Measurements from ENCODE around the gene ST3GAL5. TPM values are rescaled to one million over a fixed set of nuclear protein-coding genes. Genes with fewer than 3 reads are reported as not detected.

Gene ST3GAL5
- total RNA-seq, 2 experiments from 2014 or later, result 7.4 to 11.3 TPM

GRCh38 chr2:85853499-85854165 is 35.2 kb downstream of the ST3GAL5 start:
- Histone ChIP-seq H3K79me2 (ENCODE audit: insufficient read depth, low read depth, low read length) (no peaks in the 10 kb centered on the region), H3K9me3 (ENCODE audit: low read length) (no peaks in the 10 kb centered on the region; the same call in 1 of the 2 replicates), H3K9me2 (ENCODE audit: insufficient read depth, low read length) (no peaks in the 10 kb centered on the region), H3K4me3 (ENCODE audit: low read depth, low read length, poor library complexity, severe bottlenecking) (peak overlapping the region; percentile 28), H3K36me3 (ENCODE audit: insufficient read depth, low read length) (no peaks in the 10 kb centered on the region; the same call in 1 of the 2 replicates), H3K4me2 (ENCODE audit: low read length) (peak overlapping the region; percentile 63), H3K4me1 (ENCODE audit: insufficient read depth, low read length, poor library complexity, severe bottlenecking) (peaks cover 16% of the 10 kb centered on the region), H4K20me1 (ENCODE audit: insufficient read depth, low read length) (no peaks in the 10 kb centered on the region), H3K27ac (ENCODE audit: low read depth, low read length, poor library complexity, severe bottlenecking) (peak overlapping the region; percentile 19), H2AFZ (ENCODE audit: low read length) (peak overlapping the region; percentile 94)
- DNase-seq (ENCODE audit: low spot score), result peak; percentile 33
- no peak for TF ChIP-seq EZH2phosphoT487 (IDR thresholded peaks at IDR 0.05; ENCODE audit: borderline replicate concordance, low read depth, low read length)
- no peak for TF ChIP-seq CTCF (conservative IDR thresholded peaks at IDR 0.05; ENCODE audit: low read length)
- intact Hi-C loops (cut with micrococcal nuclease; ENCODE audit: unreplicated experiment), result no loop called here
- POLR2A ChIA-PET, result interaction anchor here (0.7 kb wide), 1 partner anchor 219 kb away, joined by 3 read pairs; no protein-coding TSS in a partner anchor
- BruUV-seq (replicated peaks), result no TSS peak
- CTCF ChIA-PET (ENCODE audit: unreplicated experiment), result no interaction called here

- peaks cover 16% of the 10 kb centered on the region for H3K4me1 ChIP-seq (ENCODE audit: insufficient read depth, low read length, poor library complexity, severe bottlenecking)
- intact Hi-C loops (cut with micrococcal nuclease; ENCODE audit: unreplicated experiment), result no loop called here
- no peaks in the 10 kb centered on the region; the same call in 1 of the 2 replicates for H3K9me3 ChIP-seq (ENCODE audit: low read length)
- peak overlapping the region; percentile 19 for H3K27ac ChIP-seq (ENCODE audit: low read depth, low read length, poor library complexity, severe bottlenecking)
- no peaks in the 10 kb centered on the region for H3K9me2 ChIP-seq (ENCODE audit: insufficient read depth, low read length)
- peak overlapping the region; percentile 94 for H2AFZ ChIP-seq (ENCODE audit: low read length)
- H3K4me2 ChIP-seq (ENCODE audit: low read length), result peak overlapping the region; percentile 63
- TF ChIP-seq CTCF (conservative IDR thresholded peaks at IDR 0.05; ENCODE audit: low read length) (no peak), EZH2phosphoT487 (IDR thresholded peaks at IDR 0.05; ENCODE audit: borderline replicate concordance, low read depth, low read length) (no peak)
- CTCF ChIA-PET (ENCODE audit: unreplicated experiment), result no interaction called here
- POLR2A ChIA-PET, result interaction anchor here (0.7 kb wide), 1 partner anchor 220 kb away, joined by 3 read pairs; no protein-coding TSS in a partner anchor
- BruUV-seq (replicated peaks), result no TSS peak
- DNase-seq (ENCODE audit: low spot score), result peak; percentile 25
- no peaks in the 10 kb centered on the region; the same call in 1 of the 2 replicates for H3K36me3 ChIP-seq (ENCODE audit: insufficient read depth, low read length)
- H4K20me1 ChIP-seq (ENCODE audit: insufficient read depth, low read length), result no peaks in the 10 kb centered on the region
- no peaks in the 10 kb centered on the region for H3K79me2 ChIP-seq (ENCODE audit: insufficient read depth, low read depth, low read length)
- H3K4me3 ChIP-seq (ENCODE audit: low read depth, low read length, poor library complexity, severe bottlenecking), result no peak overlapping the region
These were observed 35.8 kb downstream of the ST3GAL5 start for GRCh38 chr2:85852937-85853498.

Data from OCI-LY7 (cell line).